IMR-90 (cell line): ENCODE results near the gene ADGRG6. TPM values are rescaled to one million over a fixed set of nuclear protein-coding genes. Genes with fewer than 3 reads are reported as not detected.

Experiments used
- ATAC-seq: fragments of 200-7000 bp; cut with Tn5 transposase; 2 replicates; pipeline ENCODE4 v1.9.1; 2020; ENCODE audit warnings: low read depth, mild to moderate bottlenecking, moderate library complexity
- BruUV-seq: library from RNA; stranded (reverse); fragments of 400-500 nt; replicated peaks from 2 replicates; lab custom pipeline; 2021; lab: Mats Ljungman, UMichigan
- CTCF ChIA-PET: fragments of 300-600 bp; formaldehyde crosslinking; extraction: SDS; loops from one replicate; lab custom pipeline; 2021; ENCODE audit warnings: antibody characterized with exemption; lab: Yijun Ruan, JAX
- POLR2A ChIA-PET: fragments of 300-600 bp; sonication (Branson Sonifier 250); formaldehyde crosslinking; loops from one replicate; lab custom pipeline; 2022; ENCODE audit warnings: antibody characterized with exemption; ENCODE audit not compliant: unreplicated experiment; lab: Charles Lee
- DNase-seq: peaks from one replicate; pipeline ENCODE4 v3.0.0; 2013
- H2AFZ ChIP-seq: replicated peaks from 2 replicates; pipeline ENCODE3; 2013; ENCODE audit warnings: low read length, mild to moderate bottlenecking; ENCODE audit not compliant: poor library complexity
- H2AK5ac ChIP-seq: 2 replicates; pipeline ENCODE4 v1.6.1; 2013; ENCODE audit warnings: low read depth, low read length, inconsistent platforms
- H2AK9ac ChIP-seq: replicated peaks from 2 replicates; pipeline ENCODE3; 2013; ENCODE audit warnings: mild to moderate bottlenecking, low read depth, low read length, moderate library complexity; ENCODE audit not compliant: poor library complexity
- H2BK120ac ChIP-seq: 2 replicates; pipeline ENCODE4 v1.6.1; 2013; ENCODE audit warnings: low read depth, low read length, inconsistent platforms
- H2BK15ac ChIP-seq: 3 replicates; pipeline ENCODE4 v1.6.1; 2013; ENCODE audit warnings: low read depth, low read length, inconsistent platforms
- H2BK20ac ChIP-seq: 2 replicates; pipeline ENCODE4 v1.6.1; 2013; ENCODE audit warnings: low read depth, mild to moderate bottlenecking, inconsistent platforms, low read length, moderate library complexity
- H2BK5ac ChIP-seq: 2 replicates; pipeline ENCODE4 v1.6.1; 2013; ENCODE audit warnings: mild to moderate bottlenecking, low read depth, low read length, inconsistent platforms; ENCODE audit not compliant: poor library complexity, severe bottlenecking
- H3K14ac ChIP-seq: replicated peaks from 2 replicates; pipeline ENCODE4 v1.6.1; 2013; ENCODE audit warnings: low read depth, low read length, inconsistent platforms
- H3K18ac ChIP-seq: 2 replicates; pipeline ENCODE4 v1.6.1; 2013; ENCODE audit warnings: low read depth, low read length, control low read depth
- H3K23ac ChIP-seq: 2 replicates; pipeline ENCODE4 v1.6.1; 2013; ENCODE audit warnings: low read depth, low read length, inconsistent platforms
- H3K27ac ChIP-seq: 2 replicates; pipeline ENCODE4 v1.5.1; 2013; ENCODE audit warnings: mild to moderate bottlenecking, control low read depth, low read length; ENCODE audit not compliant: insufficient read depth
- H3K27me3 ChIP-seq: 2 replicates; pipeline ENCODE4 v1.6.1; 2013; ENCODE audit warnings: low read length; ENCODE audit not compliant: control insufficient read depth, insufficient read depth
- H3K36me3 ChIP-seq: 2 replicates; pipeline ENCODE4 v1.6.1; 2013; ENCODE audit warnings: low read length, mixed read lengths; ENCODE audit not compliant: control insufficient read depth, insufficient read depth
- H3K4ac ChIP-seq: 2 replicates; pipeline ENCODE4 v1.6.1; 2013; ENCODE audit warnings: low read depth, low read length, inconsistent platforms
- H3K4me1 ChIP-seq: 2 replicates; pipeline ENCODE4 v1.6.1; 2013; ENCODE audit warnings: low read length, mixed read lengths; ENCODE audit not compliant: control insufficient read depth, insufficient read depth
- H3K4me2 ChIP-seq: 2 replicates; pipeline ENCODE4 v1.6.1; 2013; ENCODE audit warnings: low read depth, mild to moderate bottlenecking, control low read depth, low read length, moderate library complexity
- H3K4me3 ChIP-seq: 2 replicates; pipeline ENCODE4 v1.5.1; 2013; ENCODE audit warnings: low read depth, mild to moderate bottlenecking, control low read depth, low read length, moderate library complexity; ENCODE audit not compliant: insufficient read depth
- H3K56ac ChIP-seq: 2 replicates; pipeline ENCODE4 v1.6.1; 2013; ENCODE audit warnings: low read length, inconsistent platforms; ENCODE audit not compliant: insufficient read depth; ENCODE audit errors: extremely low read depth
- H3K79me1 ChIP-seq, 2 experiments: 2 replicates each; pipeline ENCODE4 v1.6.1; 2013; ENCODE audit warnings: low read length in 2 of 2, inconsistent platforms in 1 of 2, low read depth in 1 of 2
- H3K9ac ChIP-seq: 2 replicates; pipeline ENCODE4 v1.6.1; 2013; ENCODE audit warnings: low read depth, low read length, control low read depth
- H3K9me1 ChIP-seq: 2 replicates; pipeline ENCODE4 v1.6.1; 2013; ENCODE audit warnings: low read length, inconsistent platforms; ENCODE audit not compliant: insufficient read depth
- H3K9me3 ChIP-seq: 2 replicates; pipeline ENCODE4 v1.6.1; 2013; ENCODE audit warnings: low read length; ENCODE audit not compliant: control insufficient read depth, insufficient read depth
- H4K20me1 ChIP-seq: 2 replicates; pipeline ENCODE4 v1.6.1; 2013; ENCODE audit warnings: low read length, inconsistent platforms; ENCODE audit not compliant: insufficient read depth
- H4K5ac ChIP-seq: 2 replicates; pipeline ENCODE4 v1.6.1; 2013; ENCODE audit warnings: mild to moderate bottlenecking, low read depth, low read length, control low read depth
- H4K8ac ChIP-seq, 2 experiments: 2 replicates each; pipeline ENCODE4 v1.6.1; 2013; ENCODE audit warnings: low read depth in 2 of 2, low read length in 2 of 2, control low read depth in 1 of 2, inconsistent platforms in 1 of 2
- H4K91ac ChIP-seq: 2 replicates; pipeline ENCODE4 v1.6.1; 2013; ENCODE audit warnings: low read depth, low read length, inconsistent platforms; ENCODE audit not compliant: insufficient read depth
- CTCF ChIP-seq: conservative IDR thresholded peaks from 2 replicates; pipeline ENCODE4 v1.5.1; 2012; ENCODE audit warnings: mild to moderate bottlenecking, low read depth, low read length, improper control_type of control experiment
- FOS ChIP-seq: fragments of 150-350 bp; IDR thresholded peaks from 2 replicates; pipeline ENCODE4 v1.6.1; 2016; ENCODE audit warnings: low read depth, low read length
- MXI1 ChIP-seq: IDR thresholded peaks from 2 replicates; pipeline ENCODE4 v1.6.1; 2012; ENCODE audit warnings: low read depth, mild to moderate bottlenecking, low read length, moderate library complexity, borderline replicate concordance
- RAD21 ChIP-seq: IDR thresholded peaks from 2 replicates; pipeline ENCODE4 v1.6.1; 2012; ENCODE audit warnings: low read length, improper control_type of control experiment
- WGBS, 2 experiments: methylation state at CpG; one replicate each; pipeline versions ENCODE4 v1.1.5 to v1.1.7; 2013; ENCODE audit warnings: missing lambda C conversion rate in 2 of 2; ENCODE audit not compliant: insufficient read length in 1 of 2; ENCODE audit errors: extremely low coverage in 2 of 2; 5-methylcytosine and 5-hydroxymethylcytosine counted together
- dilution Hi-C: fragments of 300-500 bp; cut with HindIII; formaldehyde crosslinking; loops from one replicate; pipeline ENCODE4 v1.14.3; 2018; ENCODE audit warnings: low sequenced_read_pairs; ENCODE audit not compliant: unreplicated experiment
- in situ Hi-C: fragments of 300-500 bp; cut with MboI; formaldehyde crosslinking; loops from 3 replicates; pipeline ENCODE4 v1.14.3; 2019; ENCODE audit warnings: low sequenced_read_pairs, inconsistent platforms, mixed read lengths
- intact Hi-C: fragments of 100-400 bp; cut with micrococcal nuclease; formaldehyde crosslinking; loops from 2 replicates; pipeline ENCODE4 v1.10.0; 2022
- polyA plus RNA-seq, 3 experiments: library from polyadenylated mRNA; depleted of rRNA; stranded (reverse); fragments of >200 nt; gene quantifications; 2 replicates each; pipeline ENCODE4 v1.2.3, GENCODE V29; 2012; ENCODE audit warnings: low replicate concordance in 1 of 3
- total RNA-seq: library from RNA; depleted of rRNA; stranded (reverse); fragments of >200 nt; gene quantifications from 2 replicates; pipeline ENCODE4 v1.2.3, GENCODE V29; 2012

Gene ADGRG6
- total and polyA plus RNA-seq, 2 of the 4 experiments (the other 2 are of a cell fraction) = 10.0 to 20.3 TPM

- POLR2A ChIA-PET = no interaction called here
- no peak overlapping the region for H4K91ac ChIP-seq
- peaks cover 14 to 15% of the 10 kb centered on the region in 2 experiments; a peak in 3 of 4 replicates for H3K79me1 ChIP-seq
- no peak overlapping the region for H3K18ac ChIP-seq
- no peak overlapping the region for H2BK15ac ChIP-seq
- H3K23ac ChIP-seq = peak overlapping the region; percentile 2; the same call in 1 of the 2 replicates
- no peak overlapping the region for H2BK20ac ChIP-seq
- WGBS, 2 experiments = no CpG with 5 or more reads among the region's 1 CpG
- TF ChIP-seq RAD21 (no peak), MXI1 (no peak), FOS (no peak), CTCF (no peak)
- no peaks in the 10 kb centered on the region for H3K9me3 ChIP-seq
- H3K4me3 ChIP-seq = no peak overlapping the region
- no peak overlapping the region for H4K5ac ChIP-seq
- dilution Hi-C loops (no loop called here), intact Hi-C loops (no loop called here), in situ Hi-C loops (no loop called here)
- H3K56ac ChIP-seq = no peak overlapping the region
- CTCF ChIA-PET = interaction anchor here (1.7 kb wide), 1 partner anchor 9 kb away, joined by 4 read pairs; no protein-coding TSS in a partner anchor
- H3K4me1 ChIP-seq = no peaks in the 10 kb centered on the region; the same call in 1 of the 2 replicates
- no peak overlapping the region for H3K9ac ChIP-seq
- BruUV-seq = no TSS peak
- H3K4ac ChIP-seq = no peak overlapping the region
- no peaks in the 10 kb centered on the region for H4K20me1 ChIP-seq
- ATAC-seq (no peak), DNase-seq (no peak)
- no peak overlapping the region for H3K14ac ChIP-seq
- no peaks in the 10 kb centered on the region for H3K36me3 ChIP-seq
- no peak overlapping the region for H2AFZ ChIP-seq
- no peak overlapping the region for H4K8ac ChIP-seq
- no peak overlapping the region for H2BK5ac ChIP-seq
- no peaks in the 10 kb centered on the region for H3K27me3 ChIP-seq
- H2BK120ac ChIP-seq = no peak overlapping the region
- H3K4me2 ChIP-seq = no peak overlapping the region; the same call in 1 of the 2 replicates
- no peaks in the 10 kb centered on the region for H3K9me1 ChIP-seq
- no peak overlapping the region for H2AK5ac ChIP-seq
- no peak overlapping the region for H2AK9ac ChIP-seq
- no peak overlapping the region for H3K27ac ChIP-seq
These were observed 4.9 kb downstream of the ADGRG6 start for GRCh38 chr6:142306736-142307135.
